Neural cell (in vitro differentiated cells): ENCODE measurements around the gene SAMD4A.

Experiments
- EP300 ChIP-seq: fragments of 450-650 bp; conservative IDR thresholded peaks from 2 replicates; pipeline ENCODE4 v1.6.1; 2014; ENCODE audit warnings: antibody characterized with exemption, mild to moderate bottlenecking, moderate library complexity; ENCODE audit not compliant: poor library complexity, severe bottlenecking
- EZH2 ChIP-seq: fragments of 200-600, 300-800 bp; shearing (Covaris generic), sonication (generic); IDR thresholded peaks from 2 replicates; pipeline ENCODE4 v1.6.1; 2014; ENCODE audit warnings: antibody characterized with exemption, low read length, borderline replicate concordance, mild to moderate bottlenecking; ENCODE audit not compliant: insufficient read depth, poor library complexity, severe bottlenecking
- POLR2AphosphoS5 ChIP-seq: IDR thresholded peaks from 2 replicates; pipeline ENCODE4 v1.6.1; 2012
- RAD21 ChIP-seq: fragments of 450-650 bp; conservative IDR thresholded peaks from 2 replicates; pipeline ENCODE4 v1.6.1; 2014; ENCODE audit warnings: antibody characterized with exemption, mild to moderate bottlenecking, moderate library complexity
- TAF1 ChIP-seq: IDR thresholded peaks from 2 replicates; pipeline ENCODE4 v1.6.1; 2012; ENCODE audit warnings: low read depth
- TF ChIP-seq, protein P1 (sequence below): fragments of 450-650 bp; IDR thresholded peaks from 2 replicates; pipeline ENCODE4 v1.5.1; 2014; ENCODE audit warnings: antibody characterized with exemption, mild to moderate bottlenecking, moderate library complexity; ENCODE audit not compliant: poor library complexity, severe bottlenecking

DNA sequence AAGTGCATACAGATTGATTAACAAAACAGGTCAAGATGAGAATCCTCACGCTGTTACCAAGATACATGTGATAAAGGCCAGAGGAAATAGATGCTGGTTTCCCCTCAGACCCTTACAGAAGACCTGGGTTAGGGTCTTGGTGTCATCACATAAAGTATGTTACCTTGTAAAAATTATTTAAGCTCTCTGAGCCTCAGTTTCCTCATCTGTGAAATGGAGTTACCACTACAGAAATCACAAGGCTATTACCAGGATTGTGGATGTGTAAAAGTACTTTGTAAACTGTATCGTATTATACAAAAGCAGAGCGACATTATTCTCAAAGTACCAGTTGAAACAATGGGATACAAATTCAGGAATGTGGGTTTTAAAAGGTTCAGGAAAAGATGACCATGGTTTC is 14.0 kb downstream of the SAMD4A start:
- TF ChIP-seq RAD21 (no peak), EP300 (no peak), EZH2 (no peak), POLR2AphosphoS5 (no peak), TAF1 (no peak)
- TF ChIP-seq, protein P1, sequence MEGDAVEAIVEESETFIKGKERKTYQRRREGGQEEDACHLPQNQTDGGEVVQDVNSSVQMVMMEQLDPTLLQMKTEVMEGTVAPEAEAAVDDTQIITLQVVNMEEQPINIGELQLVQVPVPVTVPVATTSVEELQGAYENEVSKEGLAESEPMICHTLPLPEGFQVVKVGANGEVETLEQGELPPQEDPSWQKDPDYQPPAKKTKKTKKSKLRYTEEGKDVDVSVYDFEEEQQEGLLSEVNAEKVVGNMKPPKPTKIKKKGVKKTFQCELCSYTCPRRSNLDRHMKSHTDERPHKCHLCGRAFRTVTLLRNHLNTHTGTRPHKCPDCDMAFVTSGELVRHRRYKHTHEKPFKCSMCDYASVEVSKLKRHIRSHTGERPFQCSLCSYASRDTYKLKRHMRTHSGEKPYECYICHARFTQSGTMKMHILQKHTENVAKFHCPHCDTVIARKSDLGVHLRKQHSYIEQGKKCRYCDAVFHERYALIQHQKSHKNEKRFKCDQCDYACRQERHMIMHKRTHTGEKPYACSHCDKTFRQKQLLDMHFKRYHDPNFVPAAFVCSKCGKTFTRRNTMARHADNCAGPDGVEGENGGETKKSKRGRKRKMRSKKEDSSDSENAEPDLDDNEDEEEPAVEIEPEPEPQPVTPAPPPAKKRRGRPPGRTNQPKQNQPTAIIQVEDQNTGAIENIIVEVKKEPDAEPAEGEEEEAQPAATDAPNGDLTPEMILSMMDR: no peak
